Measurements from ENCODE around the gene AGBL4.

Gene AGBL4

DNA sequence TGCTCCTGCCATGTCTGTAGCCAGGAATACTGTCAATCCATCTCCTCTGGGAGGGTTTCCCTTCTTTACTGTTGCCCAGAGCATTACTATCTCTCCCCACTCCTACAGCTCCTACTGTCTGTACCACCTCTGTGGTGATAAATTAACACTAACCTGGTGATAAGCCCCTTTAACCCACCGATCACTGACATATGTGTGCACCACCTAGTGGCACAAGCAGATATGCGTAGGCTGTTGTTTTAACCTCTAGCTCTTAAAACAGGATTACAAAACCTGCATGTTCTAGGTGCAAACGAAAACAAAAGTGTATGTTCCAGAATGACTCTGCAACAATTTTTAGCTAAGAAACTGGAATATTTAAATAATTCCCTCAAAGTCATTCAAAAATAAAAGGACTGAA lies 1153.2 kb downstream of the AGBL4 start:
- DNase-seq (ENCODE audit: low read depth, low spot score) = no peak
- in situ Hi-C loops (cut with HindIII; ENCODE audit: low sequenced_read_pairs) = no loop called here
- TF ChIP-seq CTCF (IDR thresholded peaks at IDR 0.05; ENCODE audit: low read depth, low read length) = peak; percentile 65
- H3K4me3 ChIP-seq (ENCODE audit: low read depth, low read length) = no peak overlapping the region

DNA sequence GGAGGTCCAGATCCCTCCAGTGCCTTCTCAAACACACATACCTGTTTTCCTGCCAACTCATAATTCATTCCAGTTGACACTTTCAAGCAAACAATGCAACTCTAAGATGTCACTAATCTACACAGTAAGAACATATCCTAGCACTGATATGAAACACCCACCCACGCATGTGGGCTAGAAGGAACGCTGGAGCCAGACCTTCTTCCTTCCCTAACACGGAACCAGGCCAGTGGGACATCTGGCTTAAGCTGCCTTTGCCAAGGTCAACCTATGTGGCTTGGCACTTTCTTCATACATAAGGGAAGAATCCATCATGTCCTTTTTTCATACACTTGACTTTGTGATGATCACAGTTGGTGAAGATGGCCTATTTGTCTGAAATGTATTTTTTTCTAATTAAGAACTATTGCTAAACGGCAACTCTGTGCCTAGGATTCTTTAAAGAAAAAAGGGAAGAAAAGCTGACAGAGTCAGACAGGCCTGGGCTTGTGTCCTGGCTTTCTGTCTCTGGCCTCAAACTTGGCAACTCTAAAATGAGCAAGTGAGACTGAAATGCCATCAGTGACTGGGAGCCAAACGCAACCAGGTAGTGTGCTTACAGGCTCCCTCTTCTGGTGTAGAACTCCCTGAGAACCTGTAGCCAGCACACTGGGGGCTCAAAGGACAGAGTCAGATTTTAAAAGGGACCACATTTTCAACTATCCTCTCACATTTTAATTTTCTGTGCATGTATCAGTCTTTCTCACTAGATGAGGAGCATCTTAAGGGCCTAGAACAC lies 1154.4 kb downstream of the AGBL4 start:
- no peak overlapping the region for H3K4me3 ChIP-seq (ENCODE audit: low read depth, low read length)
- TF ChIP-seq CTCF (IDR thresholded peaks at IDR 0.05; ENCODE audit: low read depth, low read length) = no peak
- DNase-seq (ENCODE audit: low read depth, low spot score) = no peak
- in situ Hi-C loops (cut with HindIII; ENCODE audit: low sequenced_read_pairs) = no loop called here

GRCh38 chr1:48864913-48865312 lies 1158.8 kb downstream of the AGBL4 start:
- no peak for TF ChIP-seq CTCF (IDR thresholded peaks at IDR 0.05; ENCODE audit: low read depth, low read length)
- in situ Hi-C loops (cut with HindIII; ENCODE audit: low sequenced_read_pairs) = no loop called here
- no peak overlapping the region for H3K4me3 ChIP-seq (ENCODE audit: low read depth, low read length)

GRCh38 chr1:48859456-48859855 lies 1164.3 kb downstream of the AGBL4 start:
- in situ Hi-C loops (cut with HindIII; ENCODE audit: low sequenced_read_pairs) = no loop called here
- no peak for TF ChIP-seq CTCF (IDR thresholded peaks at IDR 0.05; ENCODE audit: low read depth, low read length)
- H3K4me3 ChIP-seq (ENCODE audit: low read depth, low read length) = no peak overlapping the region
- peak; percentile 58 for DNase-seq (ENCODE audit: low read depth, low spot score)

More at GRCh38 chr1:48864913-48865312, 1158.8 kb downstream of the AGBL4 start:
- DNase-seq (ENCODE audit: low read depth, low spot score) = no peak

GRCh38 chr1:48858200-48858920 lies 1165.4 kb downstream of the AGBL4 start:
- no peak overlapping the region for H3K4me3 ChIP-seq (ENCODE audit: low read depth, low read length)
- in situ Hi-C loops (cut with HindIII; ENCODE audit: low sequenced_read_pairs) = no loop called here
- TF ChIP-seq CTCF (IDR thresholded peaks at IDR 0.05; ENCODE audit: low read depth, low read length) = no peak
- no peak for DNase-seq (ENCODE audit: low read depth, low spot score)

DNA sequence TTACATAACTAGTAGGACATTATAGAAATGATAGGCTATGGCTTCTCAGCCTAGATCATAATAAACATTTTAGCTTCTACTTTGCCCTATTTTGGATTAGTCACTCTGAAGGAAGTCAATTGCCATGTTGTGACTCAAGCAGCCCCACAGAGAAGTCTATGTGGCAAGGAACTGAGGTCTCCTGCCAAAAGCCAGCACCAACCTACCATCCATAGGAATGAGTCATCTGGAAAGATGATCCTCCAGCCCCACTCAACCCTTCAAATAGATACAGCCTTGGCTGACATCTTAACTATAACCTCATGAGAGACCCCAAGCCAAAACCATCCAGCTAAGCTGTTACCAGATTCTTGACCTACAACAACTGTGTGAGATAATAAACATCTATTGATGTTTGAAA lies 1170.7 kb downstream of the AGBL4 start:
- DNase-seq (ENCODE audit: low read depth, low spot score) = peak; percentile 90
- in situ Hi-C loops (cut with HindIII; ENCODE audit: low sequenced_read_pairs) = no loop called here
- H3K4me3 ChIP-seq (ENCODE audit: low read depth, low read length) = no peak overlapping the region
- no peak for TF ChIP-seq CTCF (IDR thresholded peaks at IDR 0.05; ENCODE audit: low read depth, low read length)
